Retinal pigment epithelial cell (primary cell): ENCODE results near the gene UCN3.

Source experiments
- DNase-seq: peaks from one replicate; pipeline ENCODE4 v3.0.0-alpha.2; 2010; ENCODE audit warnings: low read depth
- H3K4me3 ChIP-seq: 2 replicates; pipeline ENCODE4 v1.5.1; 2011; ENCODE audit warnings: mild to moderate bottlenecking, low read length, control low read depth, moderate library complexity
- CTCF ChIP-seq: conservative IDR thresholded peaks from 2 replicates; pipeline ENCODE4 v1.5.1; 2011; ENCODE audit warnings: low read depth, low read length, control low read depth, inconsistent platforms

Gene UCN3

GRCh38 chr10:5364374-5364773 lies 392 bp upstream of the UCN3 start:
- DNase-seq = no peak
- H3K4me3 ChIP-seq = no peak overlapping the region
- TF ChIP-seq CTCF = no peak

GRCh38 chr10:5365928-5366327 lies 1.2 kb downstream of the UCN3 start:
- no peak for TF ChIP-seq CTCF
- no peak overlapping the region for H3K4me3 ChIP-seq
- no peak for DNase-seq

- no peak overlapping the region for H3K4me3 ChIP-seq
- TF ChIP-seq CTCF = no peak
- no peak for DNase-seq
Measured at GRCh38 chr10:5369362-5370158, 4.8 kb downstream of the UCN3 start.

GRCh38 chr10:5370493-5371352 lies 6.0 kb downstream of the UCN3 start:
- no peak overlapping the region for H3K4me3 ChIP-seq
- no peak for TF ChIP-seq CTCF

GRCh38 chr10:5373307-5373706 lies 8.5 kb downstream of the UCN3 start:
- DNase-seq = no peak
- no peak for TF ChIP-seq CTCF

More at GRCh38 chr10:5370493-5371352, 6.0 kb downstream of the UCN3 start:
- no peak for DNase-seq

GRCh38 chr10:5373891-5374611 lies 9.3 kb downstream of the UCN3 start:
- TF ChIP-seq CTCF = no peak
- no peak overlapping the region for H3K4me3 ChIP-seq
- DNase-seq = no peak

More at GRCh38 chr10:5373307-5373706, 8.5 kb downstream of the UCN3 start:
- no peak overlapping the region for H3K4me3 ChIP-seq
